22Rv1 (cell line): Measurements from ENCODE around the gene DLG4.

Source experiments
- ZFX ChIP-seq: fragments of 450-650 bp; IDR thresholded peaks from 2 replicates; pipeline ENCODE4 v1.6.1; 2017; ENCODE audit warnings: antibody characterized with exemption, borderline replicate concordance
- TF ChIP-seq, protein P1 (sequence below): fragments of 450-650 bp; IDR thresholded peaks from 2 replicates; pipeline ENCODE4 v1.5.1; 2017; ENCODE audit warnings: mild to moderate bottlenecking

DNA sequence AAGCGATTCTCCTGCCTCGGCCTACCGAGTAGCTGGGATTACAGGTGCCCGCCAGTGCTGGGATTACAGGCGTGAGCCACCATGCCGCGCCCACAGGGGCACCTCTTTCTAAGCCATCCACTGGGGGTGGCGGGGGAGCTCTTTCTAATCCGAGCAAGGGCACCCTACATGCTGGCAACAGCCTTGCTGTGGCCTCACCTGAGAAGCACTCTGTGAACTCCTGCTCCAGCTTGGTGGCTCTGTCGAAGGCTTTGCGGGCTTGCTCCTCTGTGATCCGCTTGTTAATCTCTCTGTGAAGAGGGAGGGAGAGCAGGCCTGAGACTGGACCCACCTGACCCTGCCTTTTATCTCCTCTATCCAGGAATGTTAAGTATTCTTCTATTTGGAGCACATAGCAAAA lies 28.6 kb downstream of the DLG4 start:
- TF ChIP-seq, protein P1, sequence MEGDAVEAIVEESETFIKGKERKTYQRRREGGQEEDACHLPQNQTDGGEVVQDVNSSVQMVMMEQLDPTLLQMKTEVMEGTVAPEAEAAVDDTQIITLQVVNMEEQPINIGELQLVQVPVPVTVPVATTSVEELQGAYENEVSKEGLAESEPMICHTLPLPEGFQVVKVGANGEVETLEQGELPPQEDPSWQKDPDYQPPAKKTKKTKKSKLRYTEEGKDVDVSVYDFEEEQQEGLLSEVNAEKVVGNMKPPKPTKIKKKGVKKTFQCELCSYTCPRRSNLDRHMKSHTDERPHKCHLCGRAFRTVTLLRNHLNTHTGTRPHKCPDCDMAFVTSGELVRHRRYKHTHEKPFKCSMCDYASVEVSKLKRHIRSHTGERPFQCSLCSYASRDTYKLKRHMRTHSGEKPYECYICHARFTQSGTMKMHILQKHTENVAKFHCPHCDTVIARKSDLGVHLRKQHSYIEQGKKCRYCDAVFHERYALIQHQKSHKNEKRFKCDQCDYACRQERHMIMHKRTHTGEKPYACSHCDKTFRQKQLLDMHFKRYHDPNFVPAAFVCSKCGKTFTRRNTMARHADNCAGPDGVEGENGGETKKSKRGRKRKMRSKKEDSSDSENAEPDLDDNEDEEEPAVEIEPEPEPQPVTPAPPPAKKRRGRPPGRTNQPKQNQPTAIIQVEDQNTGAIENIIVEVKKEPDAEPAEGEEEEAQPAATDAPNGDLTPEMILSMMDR, result no peak
- no peak for TF ChIP-seq ZFX
